GM19351 (cell line): ENCODE data around the gene TNS3.

ENCODE experiments used
- ATAC-seq: cut with Tn5 transposase; IDR thresholded peaks from one replicate; pipeline ENCODE4 v1.9.1; 2021; ENCODE audit warnings: mild to moderate bottlenecking, moderate library complexity; ENCODE audit not compliant: unreplicated experiment

The TNS3 gene

DNA sequence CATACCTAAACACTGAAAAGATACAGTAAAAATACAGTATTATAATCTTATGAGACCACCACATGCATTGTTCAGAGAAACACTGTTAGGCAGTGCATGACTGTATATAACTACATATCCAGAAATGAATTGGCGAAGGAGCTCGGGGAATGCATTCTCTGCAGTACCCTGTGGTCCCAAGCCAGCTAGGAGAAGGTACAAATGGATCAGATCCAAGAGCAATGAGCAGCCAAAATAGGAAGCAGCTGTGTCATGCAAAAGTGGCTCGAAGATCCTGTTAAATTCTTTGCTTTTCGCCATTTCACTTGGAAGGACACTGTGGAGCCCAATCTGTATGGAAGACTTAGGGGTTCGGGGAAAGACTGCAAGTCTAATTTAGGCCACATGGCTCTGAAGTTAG, 334.8 kb downstream of the TNS3 start:
- ATAC-seq = no peak

DNA sequence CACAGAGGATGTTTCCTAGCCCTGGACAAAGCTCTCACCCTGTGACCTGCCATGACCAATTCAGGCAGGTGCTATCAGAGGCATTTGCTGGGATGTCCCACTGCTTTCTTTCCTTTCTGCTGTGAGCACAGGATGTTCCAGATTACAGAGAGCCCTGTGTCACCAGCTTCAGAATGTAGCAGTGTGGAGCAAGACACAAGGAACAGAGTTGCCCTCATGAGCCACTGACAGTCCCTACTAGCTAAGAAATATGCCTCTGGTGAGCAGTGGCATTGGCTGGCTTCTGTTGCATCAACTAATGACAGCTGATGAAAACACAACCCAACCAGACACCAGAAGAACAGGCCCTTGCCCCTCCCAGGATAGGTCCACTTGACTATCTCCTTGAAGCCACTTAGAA, 337.2 kb downstream of the TNS3 start:
- ATAC-seq = no peak

DNA sequence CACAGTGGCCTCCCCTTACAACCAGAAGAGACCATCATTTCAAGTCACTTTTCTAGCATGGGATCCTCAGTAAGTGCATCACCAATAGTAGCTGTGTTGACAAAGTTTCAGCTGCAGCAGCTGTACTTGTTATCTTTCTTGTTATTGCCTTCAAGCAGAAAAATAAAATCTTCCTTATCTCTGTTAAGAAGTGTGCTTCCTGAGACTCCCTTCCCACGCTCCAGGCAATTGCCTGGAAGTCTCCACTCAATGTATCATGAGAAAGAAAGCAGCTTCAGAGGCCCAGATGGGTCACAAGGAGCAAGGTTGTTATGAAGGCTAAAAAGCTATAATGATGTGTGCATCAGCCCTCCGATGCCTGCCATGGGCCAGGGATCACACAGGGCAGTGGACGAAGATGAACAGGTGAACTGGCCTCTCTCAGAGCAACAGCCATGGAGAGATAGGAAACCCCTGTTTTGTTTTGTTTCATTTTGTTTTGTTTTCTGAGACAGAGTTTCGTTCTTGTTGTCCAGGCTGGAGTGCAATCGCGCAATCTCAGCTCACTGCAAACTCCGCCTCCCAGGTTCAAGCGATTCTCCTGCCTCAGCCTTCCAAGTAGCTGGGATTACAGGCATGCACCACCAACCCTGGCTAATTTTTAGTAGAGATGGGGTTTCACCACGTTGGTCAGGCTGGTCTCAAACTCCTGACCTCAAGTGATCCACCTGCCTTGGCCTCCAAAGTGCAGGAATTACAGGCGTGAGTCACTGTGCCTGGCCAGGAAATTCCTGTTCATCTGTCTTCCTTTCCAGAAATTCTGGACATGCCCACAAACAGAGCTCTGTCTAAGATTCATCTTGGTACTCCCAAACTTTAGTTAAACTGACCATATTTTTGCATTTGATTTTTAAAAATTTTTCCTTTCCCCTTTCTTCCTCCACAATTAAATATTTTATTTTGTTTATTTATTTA, 340.5 kb downstream of the TNS3 start:
- no peak for ATAC-seq

DNA sequence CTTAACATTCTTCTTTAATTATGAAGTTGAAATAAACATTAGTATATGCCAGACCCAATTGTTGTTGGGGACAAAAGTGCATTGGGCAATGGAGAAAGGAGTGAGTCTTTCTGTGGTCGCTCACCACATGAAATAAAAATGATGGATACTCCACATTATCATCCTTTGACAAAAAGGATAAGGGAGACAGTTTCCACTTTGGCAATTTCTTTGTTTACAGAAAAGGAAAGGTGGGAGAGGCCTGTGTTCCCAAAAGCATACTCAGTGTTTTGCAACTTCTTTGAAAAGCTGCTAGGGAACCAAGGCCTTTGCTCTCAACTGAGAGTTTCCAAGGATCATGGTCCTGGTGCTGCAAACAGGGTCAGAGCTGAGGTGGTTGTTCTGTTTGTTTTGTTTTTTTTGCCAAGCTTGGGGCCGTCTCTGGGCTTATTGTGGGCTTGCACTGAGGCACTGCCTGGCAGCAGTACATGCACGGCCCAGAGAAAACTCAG, 341.9 kb downstream of the TNS3 start:
- ATAC-seq = no peak

DNA sequence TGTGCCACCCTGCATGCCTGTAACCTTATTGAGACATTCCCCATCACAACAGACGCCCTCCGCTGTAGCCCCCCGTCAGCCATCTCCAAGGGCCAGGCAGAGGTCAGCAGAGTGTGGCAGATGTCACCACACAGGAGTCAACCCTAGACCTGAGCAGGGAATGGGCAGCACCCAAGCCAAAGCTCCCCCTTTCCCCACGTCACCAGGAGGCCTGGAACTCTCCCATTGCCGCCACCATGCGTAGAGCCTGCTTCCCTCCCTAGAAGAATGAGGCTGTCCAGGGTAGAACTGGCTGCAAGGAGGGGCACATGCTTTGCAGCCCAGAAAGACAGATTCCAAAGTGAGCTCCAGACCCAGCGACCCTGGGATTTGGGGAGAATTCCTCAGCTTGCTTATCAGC, 342.9 kb downstream of the TNS3 start:
- ATAC-seq = no peak

DNA sequence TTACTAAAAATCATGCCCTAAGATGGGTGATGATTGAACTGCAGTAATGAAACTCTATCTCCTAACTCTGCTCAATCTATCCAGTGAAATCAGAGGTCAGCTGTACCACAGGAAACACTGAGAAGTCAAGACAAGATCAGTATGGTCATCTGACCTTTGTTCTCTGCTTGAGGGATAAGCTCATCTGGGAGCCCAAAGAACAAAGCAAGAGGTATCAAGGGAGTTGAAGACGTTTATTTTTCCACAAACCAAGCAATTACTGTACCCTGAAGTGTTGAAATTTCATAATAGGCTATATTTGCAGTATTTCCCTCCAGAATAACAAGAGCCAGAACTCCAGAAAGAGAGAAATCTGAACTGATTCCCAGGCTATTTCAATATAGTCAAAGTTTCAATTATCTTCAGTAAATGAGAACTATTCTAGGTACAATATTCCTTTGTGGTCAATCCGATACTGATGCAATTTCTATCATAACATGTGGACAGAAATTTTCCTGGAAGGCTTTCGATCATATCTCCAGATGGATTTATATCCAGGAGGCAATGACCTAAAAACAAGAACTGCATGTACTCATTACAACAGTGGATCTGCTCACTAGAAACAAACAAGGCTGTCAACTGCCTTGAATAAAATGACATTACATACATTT, 345.3 kb downstream of the TNS3 start:
- ATAC-seq = no peak

DNA sequence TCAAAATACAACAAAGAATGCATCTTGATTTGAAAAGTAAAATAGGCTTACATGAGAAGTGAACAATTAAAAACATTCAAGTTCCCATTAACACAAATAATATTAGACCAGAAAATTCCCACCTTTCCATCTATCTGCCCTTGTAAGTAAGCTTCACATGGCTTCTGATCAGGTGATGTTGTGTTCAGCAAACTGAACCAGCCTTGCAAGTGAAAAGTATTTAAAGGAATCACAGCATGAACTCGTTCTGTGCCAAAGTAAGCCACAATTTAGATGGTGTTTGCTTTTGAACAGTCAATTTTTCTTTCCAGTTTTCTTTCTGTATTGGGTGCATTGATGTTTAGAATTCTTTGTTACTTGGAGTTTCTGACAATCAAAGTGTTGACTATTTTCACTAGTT, 347.9 kb downstream of the TNS3 start:
- ATAC-seq = no peak

DNA sequence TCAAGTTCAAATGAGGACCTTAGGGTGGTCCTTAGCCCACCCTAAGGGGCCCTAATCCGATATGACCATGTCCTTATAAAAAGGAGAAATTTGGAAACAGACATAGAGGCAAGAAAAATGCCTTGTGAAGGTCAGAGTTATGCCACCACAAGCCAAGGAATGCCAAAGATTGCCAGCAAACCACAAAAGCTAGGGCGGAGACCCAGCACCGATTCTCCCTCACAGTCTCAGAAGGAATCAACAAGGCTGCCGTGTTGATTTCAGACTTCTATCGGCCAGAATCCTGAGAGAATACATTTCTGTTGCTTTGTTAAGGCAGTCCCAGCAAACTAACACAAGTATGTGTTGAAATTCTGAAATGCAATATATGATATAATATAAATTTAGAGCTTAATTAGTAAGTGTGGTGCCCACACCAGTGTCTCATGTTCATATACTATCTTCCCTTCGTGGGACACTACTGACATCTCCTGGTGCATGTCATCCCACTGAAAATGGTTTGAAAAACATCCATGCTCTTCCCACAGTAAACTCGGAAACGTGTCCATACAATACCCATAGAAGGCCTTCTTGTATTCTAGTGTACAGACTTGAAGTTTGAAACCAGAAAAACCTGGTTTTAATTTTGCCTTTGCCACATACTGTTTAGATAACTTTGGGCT, 349.0 kb downstream of the TNS3 start:
- ATAC-seq = no peak

DNA sequence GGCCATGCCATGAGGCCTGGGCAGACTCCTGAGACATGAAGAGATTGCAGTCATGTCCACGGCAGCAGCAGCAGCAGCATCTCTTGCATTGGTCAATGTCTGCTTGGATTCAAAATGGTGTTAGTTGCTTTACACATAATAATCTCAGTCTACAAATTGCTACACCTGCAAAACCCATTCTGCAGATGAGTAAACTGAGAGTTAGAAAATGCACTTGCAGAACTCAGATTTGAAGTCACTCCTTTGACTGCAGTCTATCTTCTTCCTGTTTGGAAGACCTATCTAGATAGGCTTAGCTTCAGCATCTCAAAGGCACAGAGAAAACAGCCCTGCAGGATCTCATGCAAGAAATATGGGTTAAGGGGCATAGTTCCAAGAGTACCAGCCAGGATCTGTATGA, 350.3 kb downstream of the TNS3 start:
- ATAC-seq = no peak

DNA sequence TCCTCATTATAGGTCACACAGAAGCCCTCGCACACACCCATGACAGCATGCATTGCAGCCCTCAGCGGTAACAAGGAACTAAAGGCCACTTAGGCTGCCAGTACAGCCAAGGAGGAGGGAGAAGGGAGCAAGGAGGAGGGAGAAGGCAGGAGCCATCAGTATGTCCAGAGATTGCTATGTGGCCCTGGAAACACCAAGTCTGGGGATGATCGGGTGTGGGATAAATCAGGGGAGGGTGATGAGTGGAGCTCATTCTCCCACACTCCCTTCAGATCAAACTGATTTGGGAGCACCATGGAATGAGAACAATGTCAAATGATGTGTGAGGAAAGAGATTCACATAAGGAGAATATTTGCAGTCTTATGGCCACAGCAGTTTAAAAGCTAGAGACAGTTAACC, 350.9 kb downstream of the TNS3 start:
- ATAC-seq = no peak

DNA sequence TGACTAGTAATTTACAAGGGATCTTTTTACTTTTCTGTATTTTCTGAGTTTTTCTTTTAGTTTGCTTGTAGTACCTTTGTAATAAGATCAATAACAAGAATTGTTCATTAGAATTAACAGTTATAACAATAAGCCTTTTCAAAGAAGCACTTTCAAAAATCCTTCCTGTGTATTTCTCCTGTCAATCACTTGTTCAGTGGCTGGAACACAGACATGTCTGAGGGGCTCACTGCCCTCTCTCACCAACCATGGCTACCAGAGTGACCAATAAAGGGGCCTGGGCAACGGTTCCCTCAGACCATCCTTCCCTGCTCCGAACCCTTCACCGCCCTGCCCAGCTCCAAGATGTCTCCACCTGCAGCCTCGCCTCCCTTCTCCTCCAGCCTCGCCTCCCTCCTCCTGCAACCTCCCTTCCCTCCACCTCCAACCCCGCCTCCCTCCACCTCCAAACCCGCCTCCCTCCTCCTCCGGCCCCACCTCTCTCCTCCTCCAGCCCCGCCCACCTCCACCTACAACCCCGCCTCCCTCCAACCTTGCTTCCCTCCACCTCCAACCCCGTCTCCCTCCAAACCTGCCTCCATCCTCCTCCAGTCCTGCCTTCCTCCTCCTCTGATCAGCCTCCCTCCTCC, 353.4 kb downstream of the TNS3 start:
- no peak for ATAC-seq

DNA sequence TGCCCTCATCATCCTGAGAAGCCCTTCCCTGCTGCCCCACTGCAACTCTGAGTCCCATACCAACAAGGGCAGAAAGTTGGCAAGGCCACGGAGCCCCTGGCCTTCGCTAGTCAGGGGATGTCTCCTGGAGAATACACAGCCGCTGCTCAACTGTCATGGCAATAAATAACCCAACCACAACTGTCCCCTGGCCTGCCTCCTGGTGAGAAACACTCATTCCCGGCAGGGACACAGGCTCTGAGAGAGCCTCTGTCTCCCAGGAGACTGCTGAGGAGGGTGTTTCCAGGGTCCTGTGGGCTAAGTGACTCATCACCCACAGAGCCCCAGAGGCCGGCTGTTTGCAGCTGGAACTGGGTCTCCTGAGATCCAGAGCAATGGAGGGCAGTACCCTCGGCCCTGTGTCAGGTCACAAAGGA, 354.1 kb downstream of the TNS3 start:
- peak; percentile 39 for ATAC-seq

DNA sequence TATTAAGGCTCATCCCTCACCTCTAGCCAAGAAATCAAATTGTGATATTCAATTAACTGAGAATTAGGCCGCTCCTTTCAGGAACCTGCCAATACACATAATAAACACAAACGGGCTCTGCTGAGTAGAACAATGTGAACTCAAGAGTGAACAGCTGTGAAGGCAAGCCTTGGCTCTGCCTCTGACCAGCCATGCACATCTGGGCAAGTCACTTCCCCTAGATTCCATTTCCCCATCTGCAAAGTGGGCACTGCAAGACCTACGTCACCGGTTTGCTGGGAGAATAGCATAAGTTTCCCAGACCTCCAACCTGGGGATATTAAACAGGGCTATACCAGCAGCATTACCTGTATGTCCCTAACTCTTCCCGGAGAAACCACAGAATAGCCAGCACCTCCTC, 355.2 kb downstream of the TNS3 start:
- ATAC-seq = no peak

DNA sequence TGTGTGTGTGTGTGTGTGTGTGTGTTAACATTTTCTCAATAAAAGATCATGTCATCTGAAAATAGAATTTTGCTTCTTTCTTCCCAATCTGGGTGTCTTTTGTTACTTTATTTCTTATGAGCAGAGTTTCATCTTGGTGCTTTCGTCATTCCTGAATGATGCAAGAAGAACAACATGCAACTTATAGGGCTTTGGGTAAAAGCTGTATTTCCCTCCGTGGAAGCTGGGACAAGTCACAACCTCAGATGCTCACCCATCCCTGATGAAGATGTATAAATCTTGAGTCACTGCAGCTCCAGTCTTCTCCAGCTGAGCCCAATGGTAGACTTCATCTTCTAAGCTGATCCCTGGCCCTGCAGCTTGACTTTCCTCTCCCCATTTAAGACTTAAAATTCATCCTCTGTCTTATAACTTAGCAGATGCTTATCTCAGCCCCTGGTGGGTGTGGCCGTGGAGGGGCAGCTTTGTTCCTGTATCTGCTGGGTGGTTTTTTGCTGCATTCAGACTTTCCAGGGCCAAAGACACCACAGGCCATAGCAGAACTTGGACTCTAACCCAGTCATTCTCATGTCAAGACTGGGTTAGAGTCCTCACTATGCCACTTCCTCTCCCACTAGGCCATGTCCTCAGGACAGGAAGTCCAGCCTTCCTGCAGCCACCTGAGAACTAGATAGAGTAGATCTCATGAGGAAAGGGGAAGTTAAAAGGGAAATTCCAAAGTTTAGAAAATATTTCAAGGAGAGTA, 356.4 kb downstream of the TNS3 start:
- no peak for ATAC-seq
